B cell (primary cell): ENCODE measurements around the gene DBX1. TPM values are rescaled to one million over a fixed set of nuclear protein-coding genes. Genes with fewer than 3 reads are reported as not detected.
A peak's percentile ranks its signal among the peaks of the same experiment; 100 is the strongest.

ENCODE experiments used
- ATAC-seq: fragments of 200-7000 bp; cut with Tn5 transposase; one replicate; pipeline ENCODE4 v1.10.0; 2021; ENCODE audit warnings: low read depth, mild to moderate bottlenecking, moderate number of reproducible peaks, moderate library complexity
- CTCF ChIA-PET: fragments of 350-600 bp; sonication (Branson Sonifier 250); formaldehyde crosslinking; loops from one replicate; lab custom pipeline; 2021; ENCODE audit warnings: antibody characterized with exemption, inconsistent platforms; lab: Charles Lee
- POLR2A ChIA-PET: fragments of 350-600 bp; sonication (Branson Sonifier 250); formaldehyde crosslinking; loops from one replicate; lab custom pipeline; 2021; ENCODE audit warnings: antibody characterized with exemption; lab: Charles Lee
- DNase-seq: peaks from one replicate; pipeline ENCODE4 v3.0.0; 2013
- H2AFZ ChIP-seq: 2 replicates; pipeline ENCODE4 v1.6.1; 2012; ENCODE audit warnings: mild to moderate bottlenecking, low read depth, low read length; ENCODE audit not compliant: insufficient read depth, poor library complexity, severe bottlenecking
- H3K27ac ChIP-seq, 2 donors: 1 replicate in 1 of 2; 2 replicates in 1 of 2; pipeline ENCODE4 v1.5.1; 2012 to 2013; ENCODE audit warnings: low read length in 2 of 2, mild to moderate bottlenecking in 2 of 2, moderate library complexity in 1 of 2
- H3K27me3 ChIP-seq, 4 experiments: fragments of 200-600 bp in 1 of 4; sonication (generic) in 1 of 4; replicated peaks in 1 of 4; 1 replicate in 2 of 4; 2 replicates in 2 of 4; pipeline versions ENCODE4 v1.6.1 to v1.7.0; 2013 to 2016; ENCODE audit warnings: low read length in 3 of 4, mild to moderate bottlenecking in 2 of 4, mixed read lengths in 1 of 4, moderate library complexity in 1 of 4; ENCODE audit not compliant: insufficient read depth in 4 of 4, control insufficient read depth in 3 of 4; ENCODE audit errors: control extremely low read depth in 1 of 4
- H3K36me3 ChIP-seq, 2 experiments: replicated peaks in 1 of 2; 1 replicate in 1 of 2; 2 replicates in 1 of 2; pipeline versions ENCODE4 v1.6.1 to v1.7.1; 2013; ENCODE audit warnings: low read length in 1 of 2; ENCODE audit not compliant: insufficient read depth in 2 of 2, control insufficient read depth in 1 of 2; ENCODE audit errors: control extremely low read depth in 1 of 2, extremely low read depth in 1 of 2
- H3K4me1 ChIP-seq, 2 donors: fragments of 200-600 bp in 1 of 2; sonication (generic) in 1 of 2; 1 replicate in 1 of 2; 2 replicates in 1 of 2; pipeline versions ENCODE4 v1.5.1 to v1.6.1; 2013 to 2017; ENCODE audit warnings: low read length in 2 of 2; ENCODE audit not compliant: control insufficient read depth in 2 of 2, insufficient read depth in 2 of 2
- H3K4me2 ChIP-seq: replicated peaks from 2 replicates; pipeline ENCODE3; 2012; ENCODE audit warnings: mild to moderate bottlenecking, low read depth, low read length; ENCODE audit not compliant: poor library complexity, severe bottlenecking
- H3K4me3 ChIP-seq, 5 experiments: fragments of 200-600 bp in 1 of 5; sonication (generic) in 1 of 5; 1 replicate in 3 of 5; 2 replicates in 2 of 5; pipeline versions ENCODE4 v1.5.1 to v1.7.0; 2011 to 2016; ENCODE audit warnings: low read length in 4 of 5, mild to moderate bottlenecking in 4 of 5, low read depth in 2 of 5, control low read depth in 1 of 5, moderate library complexity in 1 of 5; ENCODE audit not compliant: insufficient read depth in 1 of 5; ENCODE audit errors: control extremely low read depth in 1 of 5, extremely low read depth in 1 of 5
- H3K79me2 ChIP-seq: fragments of 200-600 bp; sonication (generic); one replicate; pipeline ENCODE4 v1.6.0; 2016; ENCODE audit warnings: low read length; ENCODE audit not compliant: control insufficient read depth, insufficient read depth
- H3K9ac ChIP-seq: fragments of 200-600 bp; sonication (generic); 2 replicates; pipeline ENCODE4 v1.6.1; 2017; ENCODE audit warnings: mild to moderate bottlenecking, low read length, moderate library complexity
- H3K9me3 ChIP-seq, 3 donors: one replicate each; pipeline versions ENCODE4 v1.6.1 to v1.7.1; 2013; ENCODE audit warnings: low read length in 2 of 3; ENCODE audit not compliant: control insufficient read depth in 2 of 3, insufficient read depth in 1 of 3; ENCODE audit errors: control extremely low read depth in 1 of 3
- H4K20me1 ChIP-seq: 2 replicates; pipeline ENCODE4 v1.6.0; 2012; ENCODE audit warnings: mild to moderate bottlenecking, low read length; ENCODE audit not compliant: insufficient read depth, control insufficient read depth, poor library complexity, severe bottlenecking
- H3K27ac Mint-ChIP-seq: one replicate; pipeline ENCODE4 v1.8.0; 2021; ENCODE audit warnings: mixed read lengths
- H3K27me3 Mint-ChIP-seq: one replicate; pipeline ENCODE4 v1.8.0; 2021; ENCODE audit warnings: mixed read lengths
- H3K4me1 Mint-ChIP-seq: one replicate; pipeline ENCODE4 v1.8.0; 2021; ENCODE audit warnings: mixed read lengths
- H3K4me3 Mint-ChIP-seq: one replicate; pipeline ENCODE4 v1.8.0; 2021; ENCODE audit warnings: mixed read lengths
- H3K9me3 Mint-ChIP-seq: one replicate; pipeline ENCODE4 v1.8.0; 2022; ENCODE audit warnings: mixed read lengths; ENCODE audit not compliant: insufficient read depth
- EZH2 ChIP-seq: IDR thresholded peaks from 2 replicates; pipeline ENCODE4 v1.6.1; 2012; ENCODE audit warnings: borderline replicate concordance, low read depth, mild to moderate bottlenecking, moderate library complexity, low read length; ENCODE audit not compliant: insufficient read depth, poor library complexity, severe bottlenecking
- WGBS: methylation state at CpG from one replicate; pipeline ENCODE4 v1.1.5; 2013; ENCODE audit warnings: missing lambda C conversion rate; ENCODE audit not compliant: insufficient coverage; 5-methylcytosine and 5-hydroxymethylcytosine counted together
- intact Hi-C: fragments of 100-400 bp; cut with micrococcal nuclease; formaldehyde crosslinking; loops from one replicate; pipeline ENCODE4 v1.10.0; 2022
- polyA plus RNA-seq: library from polyadenylated mRNA; depleted of rRNA; stranded (reverse); fragments of >200 nt; gene quantifications from 2 replicates; pipeline ENCODE4 v1.2.3, GENCODE V29; 2012
- total RNA-seq, 2 donors: library from RNA; stranded (reverse); fragments of 120-200 nt in 1 of 2; gene quantifications; 1 replicate in 1 of 2; 2 replicates in 1 of 2; pipeline versions ENCODE4 v1.2.3 to v1.2.4, GENCODE V29; 2013 to 2022
- TF ChIP-seq, protein P1 (sequence below): fragments of 200-600 bp; IDR thresholded peaks from one replicate; pipeline ENCODE4 v1.8.0; 2022; ENCODE audit warnings: antibody characterized with exemption, mild to moderate bottlenecking

DBX1 gene
- total and polyA plus RNA-seq, 2 donors (not counting 1 experiment from before 2014, with no cell fraction given): not detected

DNA sequence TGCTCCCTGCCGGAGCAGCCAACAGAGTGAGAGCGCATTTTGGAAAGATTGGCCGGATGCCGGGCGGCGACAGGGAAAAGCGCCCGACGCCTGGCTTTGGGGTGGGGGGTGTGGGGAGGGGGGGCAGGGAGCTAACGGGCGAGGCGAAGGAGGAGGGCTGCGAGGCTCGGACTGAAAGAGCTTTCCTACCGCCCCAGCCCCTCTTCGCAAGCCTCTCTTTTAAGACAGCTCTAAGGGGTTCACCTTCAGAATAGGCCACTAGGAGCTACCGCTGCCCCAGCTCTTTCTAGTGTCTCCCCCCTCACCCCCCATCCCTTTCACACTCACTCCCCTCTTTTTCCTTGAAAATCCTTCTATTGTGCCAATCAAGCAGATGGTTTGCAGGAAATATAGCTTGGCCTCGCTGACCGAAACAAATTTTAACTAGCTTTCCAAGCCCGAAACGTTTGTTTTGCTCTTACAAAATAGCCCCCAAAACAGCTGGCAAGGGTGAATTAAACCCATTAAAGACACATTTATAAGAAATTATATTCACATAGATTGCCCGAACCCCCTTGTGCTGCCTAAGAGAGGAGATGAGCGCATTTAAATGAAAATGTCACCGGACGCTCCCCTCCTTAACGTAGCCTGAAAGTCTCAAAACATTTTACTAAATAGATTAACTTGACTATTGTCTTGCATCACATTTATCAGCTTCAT lies 3.7 kb upstream of the DBX1 start:
- ChIA-PET CTCF (no interaction called here), POLR2A (no interaction called here)
- H3K27me3 Mint-ChIP-seq: peaks cover 81% of the 10 kb centered on the region
- H3K4me1 Mint-ChIP-seq: peaks cover 11% of the 10 kb centered on the region
- no peaks in the 10 kb centered on the region for H4K20me1 ChIP-seq
- no peaks in the 10 kb centered on the region for H3K79me2 ChIP-seq
- no peak overlapping the region for H3K4me3 ChIP-seq
- no peak overlapping the region for H3K27ac Mint-ChIP-seq
- TF ChIP-seq EZH2: no peak
- TF ChIP-seq, protein P1, sequence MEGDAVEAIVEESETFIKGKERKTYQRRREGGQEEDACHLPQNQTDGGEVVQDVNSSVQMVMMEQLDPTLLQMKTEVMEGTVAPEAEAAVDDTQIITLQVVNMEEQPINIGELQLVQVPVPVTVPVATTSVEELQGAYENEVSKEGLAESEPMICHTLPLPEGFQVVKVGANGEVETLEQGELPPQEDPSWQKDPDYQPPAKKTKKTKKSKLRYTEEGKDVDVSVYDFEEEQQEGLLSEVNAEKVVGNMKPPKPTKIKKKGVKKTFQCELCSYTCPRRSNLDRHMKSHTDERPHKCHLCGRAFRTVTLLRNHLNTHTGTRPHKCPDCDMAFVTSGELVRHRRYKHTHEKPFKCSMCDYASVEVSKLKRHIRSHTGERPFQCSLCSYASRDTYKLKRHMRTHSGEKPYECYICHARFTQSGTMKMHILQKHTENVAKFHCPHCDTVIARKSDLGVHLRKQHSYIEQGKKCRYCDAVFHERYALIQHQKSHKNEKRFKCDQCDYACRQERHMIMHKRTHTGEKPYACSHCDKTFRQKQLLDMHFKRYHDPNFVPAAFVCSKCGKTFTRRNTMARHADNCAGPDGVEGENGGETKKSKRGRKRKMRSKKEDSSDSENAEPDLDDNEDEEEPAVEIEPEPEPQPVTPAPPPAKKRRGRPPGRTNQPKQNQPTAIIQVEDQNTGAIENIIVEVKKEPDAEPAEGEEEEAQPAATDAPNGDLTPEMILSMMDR: no peak
- DNase-seq (no peak), ATAC-seq (no peak)
- peak overlapping the region; percentile 34 for H3K4me2 ChIP-seq
- peaks cover 9 to 10% of the 10 kb centered on the region in 2 donors for H3K4me1 ChIP-seq
- no peak overlapping the region for H3K27ac ChIP-seq
- peaks cover 0 to 39% (median 13%) of the 10 kb centered on the region in 3 donors for H3K9me3 ChIP-seq
- H3K27me3 ChIP-seq: peaks cover 0 to 87% (median 63%) of the 10 kb centered on the region in 4 experiments
- no peak overlapping the region for H3K4me3 Mint-ChIP-seq
- H3K9ac ChIP-seq: no peak overlapping the region
- intact Hi-C loops: no loop called here
- no peak overlapping the region for H2AFZ ChIP-seq
- H3K9me3 Mint-ChIP-seq: no peaks in the 10 kb centered on the region
- no peaks in the 10 kb centered on the region for H3K36me3 ChIP-seq
- 4% methylated on average over 8 of the region's 26 CpGs for WGBS
